Measurements from ENCODE around the gene PYGO2.
A peak's percentile ranks its signal among the peaks of the same experiment; 100 is the strongest.

The PYGO2 gene

GRCh38 chr1:154959426-154959780, 2.2 kb downstream of the PYGO2 start:
- no peak for DNase-seq

GRCh38 chr1:154958681-154959425, 2.7 kb downstream of the PYGO2 start:
- DNase-seq = no peak

- DNase-seq = no peak
These were observed 3.5 kb downstream of the PYGO2 start for GRCh38 chr1:154958036-154958435.

GRCh38 chr1:154957091-154957657, 4.4 kb downstream of the PYGO2 start:
- DNase-seq = no peak

- DNase-seq = no peak
These were observed 5.0 kb downstream of the PYGO2 start for GRCh38 chr1:154956544-154956941.

- DNase-seq = peak; percentile 88 to 97
These were observed 5.7 kb downstream of the PYGO2 start, which contains the start of gene PBXIP1 for GRCh38 chr1:154955718-154956543. TSS of gene PBXIP1 (minus strand) at chr1:154956099. CDS start at chr1:154953721, 2,378 bp downstream.

- peak in 1 of 2 experiments; percentile 16 for DNase-seq
These were observed 6.4 kb downstream of the PYGO2 start for GRCh38 chr1:154955039-154955717.

GRCh38 chr1:154954541-154954940, 7.0 kb downstream of the PYGO2 start:
- no peak for DNase-seq

GRCh38 chr1:154953611-154954038, 8.0 kb downstream of the PYGO2 start:
- peak in 1 of 2 experiments; percentile 15 for DNase-seq

- DNase-seq = no peak
These were observed 8.9 kb downstream of the PYGO2 start for GRCh38 chr1:154952664-154953063.

- no peak for DNase-seq
These were observed 9.5 kb downstream of the PYGO2 start for GRCh38 chr1:154951901-154952657.

GRCh38 chr1:154948079-154948478, 13.5 kb downstream of the PYGO2 start:
- no peak for DNase-seq

- DNase-seq = no peak
These were observed 15.4 kb downstream of the PYGO2 start for GRCh38 chr1:154945962-154946850.

- no peak for DNase-seq
These were observed 16.2 kb downstream of the PYGO2 start for GRCh38 chr1:154945160-154945961.

GRCh38 chr1:154944401-154945159, 17.0 kb downstream of the PYGO2 start:
- no peak for DNase-seq

GRCh38 chr1:154943649-154944400, 17.8 kb downstream of the PYGO2 start:
- DNase-seq = peak; percentile 36 to 50

GRCh38 chr1:154941333-154942013, 20.1 kb downstream of the PYGO2 start:
- no peak for DNase-seq

- DNase-seq = no peak
These were observed 20.9 kb downstream of the PYGO2 start for GRCh38 chr1:154940651-154941194.

Measured in NCI-H187 (cell line).